Measurements from ENCODE around the gene NLK.
A peak's percentile ranks its signal among the peaks of the same experiment; 100 is the strongest.
"Not testable (repeated sequence)": the region's sequence is repeated elsewhere in the genome, so short reads cannot be mapped to it uniquely, and the experiment has no call there.

The NLK gene

GRCh38 chr17:28010406-28010805 lies 32.1 kb upstream of the NLK start:
- H3K4me1 ChIP-seq (ENCODE audit: insufficient read depth, low read length) = no peaks in the 10 kb centered on the region
- no peaks in the 10 kb centered on the region for H3K9me3 ChIP-seq (ENCODE audit: low read length)
- H3K27ac ChIP-seq (ENCODE audit: low read depth, low read length) = no peak overlapping the region
- no peak overlapping the region for H3K9ac ChIP-seq (ENCODE audit: low read length)
- no peaks in the 10 kb centered on the region for H3K27me3 ChIP-seq (ENCODE audit: control insufficient read depth in 1 of 2, insufficient read depth in 2 of 2, low read length in 2 of 2)
- H3K4me3 ChIP-seq (ENCODE audit: low read depth in 1 of 2, low read length in 2 of 2) = no peak overlapping the region
- no peaks in the 10 kb centered on the region for H3K36me3 ChIP-seq (ENCODE audit: insufficient read depth, low read length)

GRCh38 chr17:28018439-28019070 lies 23.9 kb upstream of the NLK start:
- no peaks in the 10 kb centered on the region for H3K9me3 ChIP-seq (ENCODE audit: low read length)
- H3K4me1 ChIP-seq (ENCODE audit: insufficient read depth, low read length) = no peaks in the 10 kb centered on the region

GRCh38 chr17:28020515-28020914 lies 22.0 kb upstream of the NLK start:
- Histone ChIP-seq H3K4me1 (ENCODE audit: insufficient read depth, low read length) (no peaks in the 10 kb centered on the region), H3K9me3 (ENCODE audit: low read length) (no peaks in the 10 kb centered on the region), H3K9ac (ENCODE audit: low read length) (no peak overlapping the region), H3K36me3 (ENCODE audit: insufficient read depth, low read length) (no peaks in the 10 kb centered on the region), H3K27me3 (ENCODE audit: control insufficient read depth in 1 of 2, insufficient read depth in 2 of 2, low read length in 2 of 2) (no peaks in the 10 kb centered on the region), H3K27ac (ENCODE audit: low read depth, low read length) (no peak overlapping the region), H3K4me3 (ENCODE audit: low read depth in 1 of 2, low read length in 2 of 2) (no peak overlapping the region)

More at GRCh38 chr17:28018439-28019070, 23.9 kb upstream of the NLK start:
- Histone ChIP-seq H3K27me3 (ENCODE audit: control insufficient read depth in 1 of 2, insufficient read depth in 2 of 2, low read length in 2 of 2) (no peaks in the 10 kb centered on the region), H3K36me3 (ENCODE audit: insufficient read depth, low read length) (no peaks in the 10 kb centered on the region), H3K4me3 (ENCODE audit: low read depth in 1 of 2, low read length in 2 of 2) (no peak overlapping the region), H3K27ac (ENCODE audit: low read depth, low read length) (no peak overlapping the region), H3K9ac (ENCODE audit: low read length) (no peak overlapping the region)

- H3K4me3 ChIP-seq (ENCODE audit: low read depth in 1 of 2, low read length in 2 of 2) = no peak overlapping the region
- H3K9me3 ChIP-seq (ENCODE audit: low read length) = no peaks in the 10 kb centered on the region
- H3K4me1 ChIP-seq (ENCODE audit: insufficient read depth, low read length) = no peaks in the 10 kb centered on the region
- H3K9ac ChIP-seq (ENCODE audit: low read length) = no peak overlapping the region
- no peaks in the 10 kb centered on the region for H3K36me3 ChIP-seq (ENCODE audit: insufficient read depth, low read length)
- H3K27me3 ChIP-seq (ENCODE audit: control insufficient read depth in 1 of 2, insufficient read depth in 2 of 2, low read length in 2 of 2) = no peaks in the 10 kb centered on the region
- no peak overlapping the region for H3K27ac ChIP-seq (ENCODE audit: low read depth, low read length)
Observed at GRCh38 chr17:28029044-28029443, 13.4 kb upstream of the NLK start.

GRCh38 chr17:28030386-28030785 lies 12.1 kb upstream of the NLK start:
- no peak overlapping the region for H3K27ac ChIP-seq (ENCODE audit: low read depth, low read length)

GRCh38 chr17:28031174-28031573 lies 11.3 kb upstream of the NLK start:
- H3K36me3 ChIP-seq (ENCODE audit: insufficient read depth, low read length) = no peaks in the 10 kb centered on the region
- no peaks in the 10 kb centered on the region for H3K27me3 ChIP-seq (ENCODE audit: control insufficient read depth in 1 of 2, insufficient read depth in 2 of 2, low read length in 2 of 2)
- H3K27ac ChIP-seq (ENCODE audit: low read depth, low read length) = no peak overlapping the region
- no peaks in the 10 kb centered on the region for H3K9me3 ChIP-seq (ENCODE audit: low read length)
- no peak overlapping the region for H3K4me3 ChIP-seq (ENCODE audit: low read depth in 1 of 2, low read length in 2 of 2)
- no peaks in the 10 kb centered on the region for H3K4me1 ChIP-seq (ENCODE audit: insufficient read depth, low read length)
- no peak overlapping the region for H3K9ac ChIP-seq (ENCODE audit: low read length)

More at GRCh38 chr17:28030386-28030785, 12.1 kb upstream of the NLK start:
- Histone ChIP-seq H3K36me3 (ENCODE audit: insufficient read depth, low read length) (no peaks in the 10 kb centered on the region), H3K9me3 (ENCODE audit: low read length) (no peaks in the 10 kb centered on the region), H3K4me3 (ENCODE audit: low read depth in 1 of 2, low read length in 2 of 2) (no peak overlapping the region), H3K4me1 (ENCODE audit: insufficient read depth, low read length) (no peaks in the 10 kb centered on the region), H3K9ac (ENCODE audit: low read length) (no peak overlapping the region), H3K27me3 (ENCODE audit: control insufficient read depth in 1 of 2, insufficient read depth in 2 of 2, low read length in 2 of 2) (no peaks in the 10 kb centered on the region)

GRCh38 chr17:28033972-28034714 lies 8.3 kb upstream of the NLK start:
- Histone ChIP-seq H3K27me3 (ENCODE audit: control insufficient read depth in 1 of 2, insufficient read depth in 2 of 2, low read length in 2 of 2) (no peaks in the 10 kb centered on the region), H3K9ac (ENCODE audit: low read length) (no peak overlapping the region), H3K9me3 (ENCODE audit: low read length) (no peaks in the 10 kb centered on the region), H3K4me1 (ENCODE audit: insufficient read depth, low read length) (no peaks in the 10 kb centered on the region), H3K27ac (ENCODE audit: low read depth, low read length) (no peak overlapping the region), H3K36me3 (ENCODE audit: insufficient read depth, low read length) (no peaks in the 10 kb centered on the region), H3K4me3 (ENCODE audit: low read depth in 1 of 2, low read length in 2 of 2) (no peak overlapping the region)

- not testable (repeated sequence) for H3K27ac ChIP-seq (ENCODE audit: low read depth, low read length); H3K36me3 ChIP-seq (ENCODE audit: insufficient read depth, low read length); H3K4me3 ChIP-seq (ENCODE audit: low read depth in 1 of 2, low read length in 2 of 2); H3K27me3 ChIP-seq (ENCODE audit: control insufficient read depth in 1 of 2, insufficient read depth in 2 of 2, low read length in 2 of 2); H3K9ac ChIP-seq (ENCODE audit: low read length); H3K9me3 ChIP-seq (ENCODE audit: low read length); H3K4me1 ChIP-seq (ENCODE audit: insufficient read depth, low read length)
Observed at GRCh38 chr17:28035452-28035851, 7.0 kb upstream of the NLK start.

- not testable (repeated sequence) for H3K4me1 ChIP-seq (ENCODE audit: insufficient read depth, low read length); H3K4me3 ChIP-seq (ENCODE audit: low read depth in 1 of 2, low read length in 2 of 2); H3K36me3 ChIP-seq (ENCODE audit: insufficient read depth, low read length); H3K9ac ChIP-seq (ENCODE audit: low read length); H3K27ac ChIP-seq (ENCODE audit: low read depth, low read length); H3K9me3 ChIP-seq (ENCODE audit: low read length); H3K27me3 ChIP-seq (ENCODE audit: control insufficient read depth in 1 of 2, insufficient read depth in 2 of 2, low read length in 2 of 2)
Observed at GRCh38 chr17:28035884-28036283, 6.6 kb upstream of the NLK start.

GRCh38 chr17:28038802-28039201 lies 3.7 kb upstream of the NLK start:
- no peaks in the 10 kb centered on the region for H3K27me3 ChIP-seq (ENCODE audit: control insufficient read depth in 1 of 2, insufficient read depth in 2 of 2, low read length in 2 of 2)
- no peak overlapping the region for H3K27ac ChIP-seq (ENCODE audit: low read depth, low read length)
- peaks cover 20% of the 10 kb centered on the region for H3K4me1 ChIP-seq (ENCODE audit: insufficient read depth, low read length)
- no peaks in the 10 kb centered on the region for H3K9me3 ChIP-seq (ENCODE audit: low read length)
- H3K36me3 ChIP-seq (ENCODE audit: insufficient read depth, low read length) = no peaks in the 10 kb centered on the region
- H3K4me3 ChIP-seq (ENCODE audit: low read depth in 1 of 2, low read length in 2 of 2) = no peak overlapping the region
- H3K9ac ChIP-seq (ENCODE audit: low read length) = no peak overlapping the region

GRCh38 chr17:28039251-28039650 lies 3.2 kb upstream of the NLK start:
- no peaks in the 10 kb centered on the region for H3K36me3 ChIP-seq (ENCODE audit: insufficient read depth, low read length)
- H3K9ac ChIP-seq (ENCODE audit: low read length) = no peak overlapping the region
- H3K27me3 ChIP-seq (ENCODE audit: control insufficient read depth in 1 of 2, insufficient read depth in 2 of 2, low read length in 2 of 2) = no peaks in the 10 kb centered on the region
- H3K9me3 ChIP-seq (ENCODE audit: low read length) = no peaks in the 10 kb centered on the region
- no peak overlapping the region for H3K4me3 ChIP-seq (ENCODE audit: low read depth in 1 of 2, low read length in 2 of 2)
- H3K4me1 ChIP-seq (ENCODE audit: insufficient read depth, low read length) = peaks cover 24% of the 10 kb centered on the region
- no peak overlapping the region for H3K27ac ChIP-seq (ENCODE audit: low read depth, low read length)

GRCh38 chr17:28040406-28040805 lies 2.1 kb upstream of the NLK start:
- H3K36me3 ChIP-seq (ENCODE audit: insufficient read depth, low read length) = no peaks in the 10 kb centered on the region
- H3K9ac ChIP-seq (ENCODE audit: low read length) = no peak overlapping the region
- peak overlapping the region; percentile 21 to 62 for H3K4me3 ChIP-seq (ENCODE audit: low read depth in 1 of 2, low read length in 2 of 2)
- H3K4me1 ChIP-seq (ENCODE audit: insufficient read depth, low read length) = peaks cover 33% of the 10 kb centered on the region
- H3K27me3 ChIP-seq (ENCODE audit: control insufficient read depth in 1 of 2, insufficient read depth in 2 of 2, low read length in 2 of 2) = no peaks in the 10 kb centered on the region
- no peak overlapping the region for H3K27ac ChIP-seq (ENCODE audit: low read depth, low read length)
- no peaks in the 10 kb centered on the region for H3K9me3 ChIP-seq (ENCODE audit: low read length)
